AG09309 (cell line): Measurements from ENCODE around the gene CHSY1.

ENCODE experiments used
- DNase-seq: peaks from one replicate; pipeline ENCODE4 v3.0.0-alpha.2; 2010; ENCODE audit warnings: low read depth
- H3K4me3 ChIP-seq: 2 replicates; pipeline ENCODE4 v1.5.1; 2011; ENCODE audit warnings: mild to moderate bottlenecking, low read depth, low read length, moderate library complexity; ENCODE audit not compliant: control insufficient read depth
- TF ChIP-seq, protein P1 (sequence below): IDR thresholded peaks from 2 replicates; pipeline ENCODE4 v1.5.1; 2011; ENCODE audit warnings: mild to moderate bottlenecking, low read depth, low read length, inconsistent platforms; ENCODE audit not compliant: insufficient read depth, control insufficient read depth; ENCODE audit errors: missing control alignments

The CHSY1 gene

DNA sequence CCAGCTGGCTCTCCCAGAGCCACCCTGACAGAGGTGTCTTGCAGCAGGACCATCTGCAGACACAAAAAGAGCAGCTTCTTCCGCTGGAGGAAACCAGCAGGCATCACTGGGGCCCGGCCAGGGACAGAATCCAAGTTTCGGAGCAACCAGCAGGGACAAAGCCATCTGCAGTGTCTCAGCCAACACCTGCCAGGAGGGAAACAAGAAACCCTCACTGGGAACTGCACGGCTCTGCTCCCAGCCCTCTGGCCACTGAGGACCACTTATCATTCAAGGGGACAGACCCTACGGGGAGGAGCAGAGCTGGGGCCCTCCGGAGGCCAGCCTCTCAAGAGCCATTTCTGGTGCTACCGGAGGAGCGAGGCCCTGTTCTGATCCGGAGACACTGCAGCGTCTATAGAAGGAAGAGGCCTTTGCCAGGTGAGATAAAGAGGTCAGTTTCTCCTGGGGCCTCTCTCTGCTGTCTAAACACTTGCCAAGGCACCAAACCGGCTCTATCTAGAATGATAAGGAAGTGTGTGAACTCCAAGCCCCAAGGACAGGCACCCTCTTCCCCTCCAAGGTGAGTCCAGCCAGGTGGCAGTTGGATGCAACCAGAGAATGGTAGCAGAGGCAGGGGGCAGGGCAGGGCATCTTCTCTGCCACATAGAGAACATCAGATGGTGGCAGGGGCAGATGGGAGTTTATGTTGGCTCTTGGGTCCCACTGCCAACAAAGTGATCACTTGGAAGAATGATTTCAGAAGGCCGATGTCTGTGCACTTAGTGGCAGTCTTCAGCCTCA is 89.0 kb downstream of the CHSY1 start:
- no peak overlapping the region for H3K4me3 ChIP-seq
- TF ChIP-seq, protein P1, sequence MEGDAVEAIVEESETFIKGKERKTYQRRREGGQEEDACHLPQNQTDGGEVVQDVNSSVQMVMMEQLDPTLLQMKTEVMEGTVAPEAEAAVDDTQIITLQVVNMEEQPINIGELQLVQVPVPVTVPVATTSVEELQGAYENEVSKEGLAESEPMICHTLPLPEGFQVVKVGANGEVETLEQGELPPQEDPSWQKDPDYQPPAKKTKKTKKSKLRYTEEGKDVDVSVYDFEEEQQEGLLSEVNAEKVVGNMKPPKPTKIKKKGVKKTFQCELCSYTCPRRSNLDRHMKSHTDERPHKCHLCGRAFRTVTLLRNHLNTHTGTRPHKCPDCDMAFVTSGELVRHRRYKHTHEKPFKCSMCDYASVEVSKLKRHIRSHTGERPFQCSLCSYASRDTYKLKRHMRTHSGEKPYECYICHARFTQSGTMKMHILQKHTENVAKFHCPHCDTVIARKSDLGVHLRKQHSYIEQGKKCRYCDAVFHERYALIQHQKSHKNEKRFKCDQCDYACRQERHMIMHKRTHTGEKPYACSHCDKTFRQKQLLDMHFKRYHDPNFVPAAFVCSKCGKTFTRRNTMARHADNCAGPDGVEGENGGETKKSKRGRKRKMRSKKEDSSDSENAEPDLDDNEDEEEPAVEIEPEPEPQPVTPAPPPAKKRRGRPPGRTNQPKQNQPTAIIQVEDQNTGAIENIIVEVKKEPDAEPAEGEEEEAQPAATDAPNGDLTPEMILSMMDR = no peak
- DNase-seq = no peak

DNA sequence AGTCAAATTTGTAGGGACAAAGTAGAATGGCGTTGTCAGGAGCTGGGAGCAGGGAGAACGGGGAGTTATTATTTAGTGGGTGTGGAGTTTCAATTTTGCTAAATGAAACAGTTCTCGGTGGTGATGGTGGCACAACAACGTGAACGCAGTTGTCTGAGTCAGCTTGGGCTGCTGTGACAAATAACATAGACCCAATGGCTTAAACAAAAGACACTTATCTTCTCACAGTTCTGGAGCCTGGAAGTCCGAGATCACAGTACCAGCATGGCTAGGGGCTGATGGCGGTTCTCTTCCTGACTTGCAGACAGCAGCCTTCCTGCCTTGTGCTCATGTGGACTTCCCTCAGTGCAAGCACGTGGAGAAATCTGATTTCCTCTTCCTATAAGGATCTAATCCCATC is 90.2 kb downstream of the CHSY1 start:
- TF ChIP-seq, protein P1 = no peak
- no peak overlapping the region for H3K4me3 ChIP-seq
- no peak for DNase-seq

DNA sequence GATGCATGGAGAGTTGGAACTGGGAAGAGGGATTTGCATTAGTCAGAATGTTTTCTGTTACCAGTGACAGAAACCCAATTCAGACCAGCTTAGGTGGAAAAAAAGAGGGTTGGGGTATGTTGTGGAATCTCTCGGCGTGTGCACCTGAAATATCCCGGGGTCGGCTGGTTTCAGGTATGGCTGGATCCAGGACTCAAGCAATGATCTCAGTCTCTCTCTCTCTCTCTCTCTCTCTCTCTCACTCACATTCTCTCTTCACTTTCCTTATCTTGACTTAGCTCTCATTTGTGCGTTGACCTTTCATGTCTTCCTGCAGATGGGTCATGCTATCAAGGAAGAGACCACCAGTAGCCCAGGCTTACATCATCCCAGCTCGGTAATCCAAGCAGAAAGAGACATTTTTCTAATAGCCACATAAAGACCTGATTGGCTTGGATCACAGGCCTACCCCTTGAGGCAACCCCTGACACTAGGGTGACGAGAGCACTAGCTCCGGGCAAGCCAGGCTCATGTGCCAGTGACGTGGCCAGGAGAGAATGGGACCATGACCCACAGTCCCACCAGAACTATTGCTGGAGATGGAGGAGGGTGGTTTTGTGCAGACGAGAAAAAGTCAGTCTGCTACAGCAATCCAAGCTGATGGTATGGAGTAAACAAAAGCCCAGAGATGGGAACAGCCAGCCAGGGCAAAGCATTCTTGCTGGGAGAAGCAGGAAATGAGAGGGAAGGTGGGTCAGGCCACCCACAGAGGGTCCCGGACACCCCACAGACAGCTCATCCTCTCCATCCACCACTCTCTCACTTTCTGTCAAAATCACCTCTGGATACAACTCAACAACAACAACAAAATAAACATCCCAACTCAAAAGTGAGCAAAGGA is 91.7 kb downstream of the CHSY1 start:
- DNase-seq = no peak
- TF ChIP-seq, protein P1 = no peak
- H3K4me3 ChIP-seq = no peak overlapping the region

DNA sequence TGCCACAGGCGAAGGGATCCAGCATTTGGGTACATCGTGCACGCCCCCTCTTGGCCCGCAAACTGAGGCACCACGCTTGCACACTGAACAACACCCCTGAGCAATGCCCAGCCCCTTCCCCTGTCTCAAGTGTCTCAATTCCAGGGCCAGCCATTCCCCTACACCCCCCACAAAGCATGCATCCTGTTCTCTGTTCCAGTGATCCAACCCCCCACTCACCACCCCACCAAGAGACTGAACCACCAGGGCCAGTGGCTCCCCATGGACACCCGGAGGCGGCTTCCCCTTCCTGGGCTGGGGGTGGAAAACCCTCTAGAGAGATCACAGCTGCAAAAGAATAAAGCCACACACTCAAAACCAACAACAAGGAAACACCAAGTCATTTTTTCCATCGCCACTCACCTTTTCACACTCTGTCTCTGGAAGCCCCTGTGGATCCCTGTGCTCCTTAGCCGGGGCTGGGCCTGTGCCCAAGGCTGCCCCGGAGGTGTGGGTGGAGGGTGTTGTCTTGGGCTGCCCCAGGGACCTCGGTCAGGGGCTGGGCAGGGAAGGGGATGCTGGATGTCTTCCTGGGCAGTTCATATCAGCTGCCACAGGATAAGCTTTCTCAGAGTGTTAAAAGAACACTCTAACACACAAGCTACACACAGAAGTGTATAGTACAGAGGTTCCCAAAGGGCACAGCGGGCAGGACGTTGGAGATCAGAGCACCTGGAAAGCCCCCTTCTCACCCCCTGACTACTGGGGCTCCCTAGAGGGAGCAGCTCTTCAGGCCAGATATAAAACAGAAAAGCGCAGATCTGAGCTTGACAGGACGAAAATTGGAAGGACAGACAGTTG is 92.5 kb downstream of the CHSY1 start:
- no peak overlapping the region for H3K4me3 ChIP-seq
- TF ChIP-seq, protein P1 = no peak
- no peak for DNase-seq

DNA sequence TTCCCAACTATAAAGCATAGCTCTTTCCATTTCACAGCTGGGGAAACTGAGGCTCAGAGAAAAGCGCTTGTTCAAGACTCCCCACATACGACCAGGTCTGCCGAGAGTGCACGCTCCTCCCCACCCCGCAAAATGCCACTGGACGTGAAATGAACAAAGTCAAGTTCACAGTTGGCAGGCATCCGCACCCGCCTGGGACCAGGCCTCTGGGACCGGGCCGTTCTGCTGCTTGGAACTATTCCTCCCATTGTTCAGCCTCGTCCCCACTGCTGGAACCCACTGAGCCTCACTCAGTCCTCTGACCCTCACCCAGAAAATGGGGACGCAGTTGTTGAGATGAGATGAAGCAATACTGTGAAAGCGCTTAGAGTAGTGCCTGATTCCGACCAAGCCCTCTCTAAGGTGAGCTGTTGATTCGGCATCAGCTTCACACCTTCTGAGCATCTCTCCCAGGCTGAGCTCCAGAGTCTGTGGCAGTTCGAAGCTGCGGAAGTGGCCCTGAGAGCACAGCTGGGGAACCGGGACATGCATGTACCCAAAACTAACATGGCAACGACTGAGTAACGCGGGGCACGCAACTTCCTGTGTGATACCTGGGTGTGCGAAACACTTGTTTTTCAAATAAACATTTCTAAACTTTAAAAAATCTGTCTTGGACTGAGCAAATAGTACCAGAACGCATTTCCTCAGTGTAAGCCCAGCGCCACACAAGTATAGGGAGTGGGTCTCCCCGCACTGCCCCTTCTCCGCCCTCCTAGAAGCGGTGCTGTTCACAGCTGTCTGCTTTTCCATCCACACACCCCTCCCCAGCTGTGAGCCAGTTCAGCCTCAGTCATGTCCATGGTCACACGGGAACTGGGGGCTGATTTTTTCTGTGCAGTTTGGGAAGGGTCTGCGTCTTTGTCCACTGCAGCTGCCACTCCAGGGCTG is 93.4 kb downstream of the CHSY1 start:
- DNase-seq = no peak
- TF ChIP-seq, protein P1 = no peak
- H3K4me3 ChIP-seq = no peak overlapping the region
